Heart left ventricle (tissue), 13 donors: ENCODE data around the gene ODAM.

Experiments used
- CTCF ChIP-seq, 12 donors: fragments of 200-600 bp; sonication (generic) in 4 of 12; IDR thresholded peaks; one replicate each; pipeline versions ENCODE4 v1.5.0 to v1.8.0; 2018 to 2022; ENCODE audit warnings: antibody characterized with exemption in 12 of 12, mild to moderate bottlenecking in 5 of 12
- POLR2A ChIP-seq, 2 donors: fragments of 450-650 bp; IDR thresholded peaks; one replicate each; pipeline ENCODE4 v1.6.1; 2017; ENCODE audit warnings: antibody characterized with exemption in 2 of 2, mild to moderate bottlenecking in 2 of 2, moderate library complexity in 2 of 2
- donor health status: ischemic (EF 13 %, LVEDD 7.1; RV severe dilation, severe dysfunction).
- donor health status: DM: no; HTN: yes; CAD: no.
- donor health status: DM: no; HTN: no; CAD: no.
- donor health status: ischemic (EF 25% LVEDD 6.9; RV normal size, moderate dysfunction).
- donor health status: ischemic (EF 25% LVEDD 5.7; RV mildly dilated, moderate dysfunction).
- donor health status: ischemic (EF 35%, LVEDD 5.7; RV mildly dilated, moderate dysfunction).
- donor health status: nonischemic (EF 11% LVEDD 7.7; RV severe dilation, severe dysfunction).
- donor health status: DM: yes; HTN: yes; CAD: no.
- donor health status: PGD.
- donor health status: ischemic (EF 29% LVEDD 5.4; RV normal size, mild dysfunction).
- donor health status: nonischemic (EF 23%, LVEDD 6.1; RV moderate dilation, normal function).

- TF ChIP-seq CTCF (IDR thresholded peaks at IDR 0.05) = no peak
- TF ChIP-seq POLR2A (IDR thresholded peaks at IDR 0.05) = no peak
Observed at GRCh38 chr4:70179811-70180210, 15.7 kb upstream of the ODAM start.
